HG03103 (cell line): ENCODE measurements around the gene LYRM1.
"Not testable (repeated sequence)": the region's sequence is repeated elsewhere in the genome, so short reads cannot be mapped to it uniquely, and the experiment has no call there.

Experiments used
- ATAC-seq: cut with Tn5 transposase; IDR thresholded peaks from one replicate; pipeline ENCODE4 v1.9.1; 2021; ENCODE audit warnings: low read depth; ENCODE audit not compliant: unreplicated experiment

LYRM1 gene

GRCh38 chr16:20900299-20901067, at the start of gene LYRM1, which contains the start of gene DCUN1D3:
TSS of gene LYRM1 (plus strand) at chr16:20900771. CDS start at chr16:20915556, 14,785 bp downstream.
TSS of gene DCUN1D3 (minus strand) at chr16:20900358. CDS start at chr16:20862538, 37,820 bp downstream.
- peak; percentile 65 for ATAC-seq

GRCh38 chr16:20850981-20851380, 49.6 kb upstream of the LYRM1 start:
- no peak for ATAC-seq

GRCh38 chr16:20851601-20852000, 49.0 kb upstream of the LYRM1 start:
- ATAC-seq = no peak

GRCh38 chr16:20853143-20853542, 47.4 kb upstream of the LYRM1 start:
- no peak for ATAC-seq

- ATAC-seq = no peak
Measured at GRCh38 chr16:20853981-20854620, 46.5 kb upstream of the LYRM1 start.

GRCh38 chr16:20854963-20855362, 45.6 kb upstream of the LYRM1 start:
- ATAC-seq = no peak

GRCh38 chr16:20857281-20857680, 43.3 kb upstream of the LYRM1 start:
- ATAC-seq = no peak

GRCh38 chr16:20859229-20859628, 41.3 kb upstream of the LYRM1 start:
- ATAC-seq = no peak

- ATAC-seq = no peak
Measured at GRCh38 chr16:20859699-20860098, 40.9 kb upstream of the LYRM1 start.

GRCh38 chr16:20860361-20860760, 40.2 kb upstream of the LYRM1 start:
- no peak for ATAC-seq

GRCh38 chr16:20860995-20861394, 39.6 kb upstream of the LYRM1 start:
- not testable (repeated sequence) for ATAC-seq

- ATAC-seq = no peak
Measured at GRCh38 chr16:20862162-20862960, 38.2 kb upstream of the LYRM1 start.

GRCh38 chr16:20864376-20864775, 36.2 kb upstream of the LYRM1 start:
- not testable (repeated sequence) for ATAC-seq

- peak; percentile 56 for ATAC-seq
Measured at GRCh38 chr16:20865420-20866131, 35.0 kb upstream of the LYRM1 start.

GRCh38 chr16:20866145-20866772, 34.3 kb upstream of the LYRM1 start:
- no peak for ATAC-seq

GRCh38 chr16:20866801-20867200, 33.8 kb upstream of the LYRM1 start:
- ATAC-seq = no peak

- ATAC-seq = no peak
Measured at GRCh38 chr16:20867585-20867984, 33.0 kb upstream of the LYRM1 start.

- no peak for ATAC-seq
Measured at GRCh38 chr16:20868890-20869289, 31.7 kb upstream of the LYRM1 start.

GRCh38 chr16:20870122-20870820, 30.3 kb upstream of the LYRM1 start:
- no peak for ATAC-seq
